Endothelial cell of umbilical vein (primary cell): ENCODE data around the gene BIRC6.
"Not testable (repeated sequence)": the region's sequence is repeated elsewhere in the genome, so short reads cannot be mapped to it uniquely, and the experiment has no call there.

ENCODE experiments used
- EZH2 ChIP-seq: IDR thresholded peaks from 2 replicates; pipeline ENCODE4 v1.6.1; 2012; ENCODE audit warnings: borderline replicate concordance, low read depth, mild to moderate bottlenecking, moderate library complexity, low read length, inconsistent platforms; ENCODE audit not compliant: severe bottlenecking
- MYC ChIP-seq: IDR thresholded peaks from one replicate; pipeline ENCODE4 v1.6.1; 2011; ENCODE audit warnings: mild to moderate bottlenecking, low read depth, low read length
- POLR2A ChIP-seq: IDR thresholded peaks from 2 replicates; pipeline ENCODE4 v1.6.1; 2012; ENCODE audit warnings: low read depth, mild to moderate bottlenecking, control low read depth, low read length
- POLR2AphosphoS5 ChIP-seq: IDR thresholded peaks from 2 replicates; pipeline ENCODE4 v1.6.1; 2012; ENCODE audit warnings: low read depth, mild to moderate bottlenecking, control low read depth, low read length, moderate library complexity; ENCODE audit not compliant: insufficient read depth
- TF ChIP-seq, protein P1 (sequence below), 2 donors: IDR thresholded peaks; 1 replicate in 1 of 2; 2 replicates in 1 of 2; pipeline ENCODE4 v1.5.1; 2011; ENCODE audit warnings: low read length in 2 of 2, mild to moderate bottlenecking in 2 of 2, moderate library complexity in 2 of 2, control low read depth in 1 of 2, inconsistent platforms in 1 of 2, low read depth in 1 of 2; ENCODE audit not compliant: insufficient read depth in 1 of 2; ENCODE audit errors: extremely low read depth in 1 of 2
- TF ChIP-seq, protein P2 (sequence below): IDR thresholded peaks from 2 replicates; pipeline ENCODE4 v1.6.1; 2011; ENCODE audit not compliant: insufficient read depth, insufficient read length

DNA sequence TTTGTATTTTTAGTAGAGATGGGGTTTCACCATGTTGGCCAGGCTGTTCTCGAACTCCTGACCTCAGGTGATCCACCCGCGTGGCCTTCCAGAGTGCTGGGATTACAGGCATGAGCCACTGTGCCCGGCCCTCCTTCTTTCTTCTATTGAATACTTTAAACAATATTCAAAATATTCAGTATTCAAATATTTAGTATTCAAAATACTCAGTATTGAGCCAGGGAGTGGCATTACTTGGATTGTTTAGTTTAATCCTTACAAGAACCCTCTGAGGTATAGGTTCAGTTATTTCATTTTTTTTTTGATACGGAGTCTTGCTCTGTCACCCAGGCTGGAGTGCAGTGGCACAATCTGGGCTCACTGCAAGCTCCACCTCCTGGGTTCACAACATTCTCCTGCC, 281.7 kb downstream of the BIRC6 start:
- not testable (repeated sequence) for TF ChIP-seq EZH2, POLR2A, MYC, POLR2AphosphoS5
- TF ChIP-seq, protein P1, sequence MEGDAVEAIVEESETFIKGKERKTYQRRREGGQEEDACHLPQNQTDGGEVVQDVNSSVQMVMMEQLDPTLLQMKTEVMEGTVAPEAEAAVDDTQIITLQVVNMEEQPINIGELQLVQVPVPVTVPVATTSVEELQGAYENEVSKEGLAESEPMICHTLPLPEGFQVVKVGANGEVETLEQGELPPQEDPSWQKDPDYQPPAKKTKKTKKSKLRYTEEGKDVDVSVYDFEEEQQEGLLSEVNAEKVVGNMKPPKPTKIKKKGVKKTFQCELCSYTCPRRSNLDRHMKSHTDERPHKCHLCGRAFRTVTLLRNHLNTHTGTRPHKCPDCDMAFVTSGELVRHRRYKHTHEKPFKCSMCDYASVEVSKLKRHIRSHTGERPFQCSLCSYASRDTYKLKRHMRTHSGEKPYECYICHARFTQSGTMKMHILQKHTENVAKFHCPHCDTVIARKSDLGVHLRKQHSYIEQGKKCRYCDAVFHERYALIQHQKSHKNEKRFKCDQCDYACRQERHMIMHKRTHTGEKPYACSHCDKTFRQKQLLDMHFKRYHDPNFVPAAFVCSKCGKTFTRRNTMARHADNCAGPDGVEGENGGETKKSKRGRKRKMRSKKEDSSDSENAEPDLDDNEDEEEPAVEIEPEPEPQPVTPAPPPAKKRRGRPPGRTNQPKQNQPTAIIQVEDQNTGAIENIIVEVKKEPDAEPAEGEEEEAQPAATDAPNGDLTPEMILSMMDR (IDR thresholded peaks at IDR 0.05; ENCODE audit: extremely low read depth in 1 of 2, insufficient read depth in 1 of 2, low read depth in 1 of 2, low read length in 2 of 2): not testable (repeated sequence)
- TF ChIP-seq, protein P2, sequence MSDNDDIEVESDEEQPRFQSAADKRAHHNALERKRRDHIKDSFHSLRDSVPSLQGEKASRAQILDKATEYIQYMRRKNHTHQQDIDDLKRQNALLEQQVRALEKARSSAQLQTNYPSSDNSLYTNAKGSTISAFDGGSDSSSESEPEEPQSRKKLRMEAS: not testable (repeated sequence)
